Measurements from ENCODE around the gene CDH23.
A peak's percentile ranks its signal among the peaks of the same experiment; 100 is the strongest.

CDH23 gene

DNA sequence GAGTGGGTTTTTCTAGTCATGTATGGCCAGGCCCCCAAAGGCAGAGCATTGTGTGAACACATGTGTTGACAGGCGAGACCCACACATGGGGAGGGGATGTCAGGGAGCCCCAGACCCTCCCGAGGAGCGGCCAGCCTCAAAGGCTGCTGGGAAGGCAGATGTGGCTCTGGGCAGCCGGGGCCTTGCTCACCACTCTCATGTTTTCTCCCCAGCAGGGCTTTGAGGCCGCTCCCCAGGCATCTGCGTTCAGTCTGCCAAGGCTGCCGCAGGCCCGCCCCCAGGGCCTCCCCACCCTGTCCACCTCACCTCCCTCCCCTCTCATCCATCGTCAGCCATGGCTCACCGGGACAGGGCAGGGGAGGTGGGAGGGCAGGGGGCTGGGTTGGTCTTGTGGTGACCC is 393.2 kb downstream of the CDH23 start:
- TF ChIP-seq, protein P1, sequence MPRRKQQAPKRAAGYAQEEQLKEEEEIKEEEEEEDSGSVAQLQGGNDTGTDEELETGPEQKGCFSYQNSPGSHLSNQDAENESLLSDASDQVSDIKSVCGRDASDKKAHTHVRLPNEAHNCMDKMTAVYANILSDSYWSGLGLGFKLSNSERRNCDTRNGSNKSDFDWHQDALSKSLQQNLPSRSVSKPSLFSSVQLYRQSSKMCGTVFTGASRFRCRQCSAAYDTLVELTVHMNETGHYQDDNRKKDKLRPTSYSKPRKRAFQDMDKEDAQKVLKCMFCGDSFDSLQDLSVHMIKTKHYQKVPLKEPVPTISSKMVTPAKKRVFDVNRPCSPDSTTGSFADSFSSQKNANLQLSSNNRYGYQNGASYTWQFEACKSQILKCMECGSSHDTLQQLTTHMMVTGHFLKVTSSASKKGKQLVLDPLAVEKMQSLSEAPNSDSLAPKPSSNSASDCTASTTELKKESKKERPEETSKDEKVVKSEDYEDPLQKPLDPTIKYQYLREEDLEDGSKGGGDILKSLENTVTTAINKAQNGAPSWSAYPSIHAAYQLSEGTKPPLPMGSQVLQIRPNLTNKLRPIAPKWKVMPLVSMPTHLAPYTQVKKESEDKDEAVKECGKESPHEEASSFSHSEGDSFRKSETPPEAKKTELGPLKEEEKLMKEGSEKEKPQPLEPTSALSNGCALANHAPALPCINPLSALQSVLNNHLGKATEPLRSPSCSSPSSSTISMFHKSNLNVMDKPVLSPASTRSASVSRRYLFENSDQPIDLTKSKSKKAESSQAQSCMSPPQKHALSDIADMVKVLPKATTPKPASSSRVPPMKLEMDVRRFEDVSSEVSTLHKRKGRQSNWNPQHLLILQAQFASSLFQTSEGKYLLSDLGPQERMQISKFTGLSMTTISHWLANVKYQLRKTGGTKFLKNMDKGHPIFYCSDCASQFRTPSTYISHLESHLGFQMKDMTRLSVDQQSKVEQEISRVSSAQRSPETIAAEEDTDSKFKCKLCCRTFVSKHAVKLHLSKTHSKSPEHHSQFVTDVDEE (CRISPR knock-in tag; IDR thresholded peaks at IDR 0.05): no peak
- no peak for ATAC-seq

DNA sequence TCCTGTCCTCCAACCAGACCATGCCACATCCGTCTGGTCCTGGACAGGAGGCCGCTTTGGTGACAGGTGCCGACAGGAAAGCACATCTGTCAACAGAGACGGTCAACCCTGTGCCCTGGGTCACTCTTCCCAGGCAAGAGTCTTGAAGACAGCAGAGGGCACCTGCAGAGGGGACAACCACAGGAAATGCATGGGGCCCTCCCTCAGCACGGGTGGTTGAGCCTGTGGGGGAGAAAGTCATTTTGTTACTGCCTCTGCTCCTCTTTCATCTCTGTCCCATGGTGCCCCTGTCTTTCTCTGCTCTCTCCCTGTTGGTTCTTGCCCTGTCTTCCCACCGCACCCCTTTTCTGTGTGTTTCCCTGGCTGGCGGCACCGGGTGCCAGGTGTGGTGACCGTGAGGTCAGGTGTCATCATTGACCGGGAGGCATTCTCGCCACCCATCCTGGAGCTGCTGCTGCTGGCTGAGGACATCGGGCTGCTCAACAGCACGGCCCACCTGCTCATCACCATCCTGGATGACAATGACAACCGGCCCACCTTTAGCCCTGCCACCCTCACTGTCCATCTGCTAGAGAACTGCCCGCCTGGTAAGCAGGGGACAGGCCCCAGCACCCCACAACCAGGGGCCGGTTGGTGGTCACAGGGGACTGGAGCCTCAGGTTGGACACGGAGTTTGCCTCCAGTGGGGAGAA is 394.2 kb downstream of the CDH23 start:
- TF ChIP-seq ZNF70 (CRISPR knock-in tag; IDR thresholded peaks at IDR 0.05): no peak
- TF ChIP-seq ESRRG (CRISPR knock-in tag; IDR thresholded peaks at IDR 0.05): no peak
- no peak for TF ChIP-seq ZC3H10 (CRISPR knock-in tag; IDR thresholded peaks at IDR 0.05)
- no peak for TF ChIP-seq ZNF8 (CRISPR knock-in tag; IDR thresholded peaks at IDR 0.05)
- TF ChIP-seq BACH2 (CRISPR knock-in tag; IDR thresholded peaks at IDR 0.05; ENCODE audit: borderline replicate concordance): no peak
- no peak for TF ChIP-seq CSDC2 (CRISPR knock-in tag; IDR thresholded peaks at IDR 0.05)
- TF ChIP-seq, protein P2, sequence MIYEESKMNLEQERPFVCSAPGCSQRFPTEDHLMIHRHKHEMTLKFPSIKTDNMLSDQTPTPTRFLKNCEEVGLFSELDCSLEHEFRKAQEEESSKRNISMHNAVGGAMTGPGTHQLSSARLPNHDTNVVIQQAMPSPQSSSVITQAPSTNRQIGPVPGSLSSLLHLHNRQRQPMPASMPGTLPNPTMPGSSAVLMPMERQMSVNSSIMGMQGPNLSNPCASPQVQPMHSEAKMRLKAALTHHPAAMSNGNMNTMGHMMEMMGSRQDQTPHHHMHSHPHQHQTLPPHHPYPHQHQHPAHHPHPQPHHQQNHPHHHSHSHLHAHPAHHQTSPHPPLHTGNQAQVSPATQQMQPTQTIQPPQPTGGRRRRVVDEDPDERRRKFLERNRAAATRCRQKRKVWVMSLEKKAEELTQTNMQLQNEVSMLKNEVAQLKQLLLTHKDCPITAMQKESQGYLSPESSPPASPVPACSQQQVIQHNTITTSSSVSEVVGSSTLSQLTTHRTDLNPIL (CRISPR knock-in tag; IDR thresholded peaks at IDR 0.05; ENCODE audit: low read depth): no peak
- no peak for TF ChIP-seq ARNTL (CRISPR knock-in tag; IDR thresholded peaks at IDR 0.05; ENCODE audit: borderline replicate concordance, low read depth)
- TF ChIP-seq OSR1 (CRISPR knock-in tag; IDR thresholded peaks at IDR 0.05): no peak
- TF ChIP-seq, protein P3, sequence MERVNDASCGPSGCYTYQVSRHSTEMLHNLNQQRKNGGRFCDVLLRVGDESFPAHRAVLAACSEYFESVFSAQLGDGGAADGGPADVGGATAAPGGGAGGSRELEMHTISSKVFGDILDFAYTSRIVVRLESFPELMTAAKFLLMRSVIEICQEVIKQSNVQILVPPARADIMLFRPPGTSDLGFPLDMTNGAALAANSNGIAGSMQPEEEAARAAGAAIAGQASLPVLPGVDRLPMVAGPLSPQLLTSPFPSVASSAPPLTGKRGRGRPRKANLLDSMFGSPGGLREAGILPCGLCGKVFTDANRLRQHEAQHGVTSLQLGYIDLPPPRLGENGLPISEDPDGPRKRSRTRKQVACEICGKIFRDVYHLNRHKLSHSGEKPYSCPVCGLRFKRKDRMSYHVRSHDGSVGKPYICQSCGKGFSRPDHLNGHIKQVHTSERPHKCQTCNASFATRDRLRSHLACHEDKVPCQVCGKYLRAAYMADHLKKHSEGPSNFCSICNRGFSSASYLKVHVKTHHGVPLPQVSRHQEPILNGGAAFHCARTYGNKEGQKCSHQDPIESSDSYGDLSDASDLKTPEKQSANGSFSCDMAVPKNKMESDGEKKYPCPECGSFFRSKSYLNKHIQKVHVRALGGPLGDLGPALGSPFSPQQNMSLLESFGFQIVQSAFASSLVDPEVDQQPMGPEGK (CRISPR knock-in tag; IDR thresholded peaks at IDR 0.05; ENCODE audit: borderline replicate concordance): no peak
- no peak for TF ChIP-seq SNAI2 (CRISPR knock-in tag; IDR thresholded peaks at IDR 0.05)
- no peak for TF ChIP-seq TCF4 (CRISPR knock-in tag; IDR thresholded peaks at IDR 0.05; ENCODE audit: borderline replicate concordance)
- TF ChIP-seq, protein P4, sequence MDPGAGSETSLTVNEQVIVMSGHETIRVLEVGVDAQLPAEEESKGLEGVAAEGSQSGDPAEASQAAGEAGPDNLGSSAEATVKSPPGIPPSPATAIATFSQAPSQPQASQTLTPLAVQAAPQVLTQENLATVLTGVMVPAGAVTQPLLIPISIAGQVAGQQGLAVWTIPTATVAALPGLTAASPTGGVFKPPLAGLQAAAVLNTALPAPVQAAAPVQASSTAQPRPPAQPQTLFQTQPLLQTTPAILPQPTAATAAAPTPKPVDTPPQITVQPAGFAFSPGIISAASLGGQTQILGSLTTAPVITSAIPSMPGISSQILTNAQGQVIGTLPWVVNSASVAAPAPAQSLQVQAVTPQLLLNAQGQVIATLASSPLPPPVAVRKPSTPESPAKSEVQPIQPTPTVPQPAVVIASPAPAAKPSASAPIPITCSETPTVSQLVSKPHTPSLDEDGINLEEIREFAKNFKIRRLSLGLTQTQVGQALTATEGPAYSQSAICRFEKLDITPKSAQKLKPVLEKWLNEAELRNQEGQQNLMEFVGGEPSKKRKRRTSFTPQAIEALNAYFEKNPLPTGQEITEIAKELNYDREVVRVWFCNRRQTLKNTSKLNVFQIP (CRISPR knock-in tag; IDR thresholded peaks at IDR 0.05; ENCODE audit: borderline replicate concordance, low read depth): no peak
- TF ChIP-seq RARB (CRISPR knock-in tag; IDR thresholded peaks at IDR 0.05): no peak
- TF ChIP-seq PPARA (CRISPR knock-in tag; IDR thresholded peaks at IDR 0.05; ENCODE audit: borderline replicate concordance): no peak
- ATAC-seq: no peak

DNA sequence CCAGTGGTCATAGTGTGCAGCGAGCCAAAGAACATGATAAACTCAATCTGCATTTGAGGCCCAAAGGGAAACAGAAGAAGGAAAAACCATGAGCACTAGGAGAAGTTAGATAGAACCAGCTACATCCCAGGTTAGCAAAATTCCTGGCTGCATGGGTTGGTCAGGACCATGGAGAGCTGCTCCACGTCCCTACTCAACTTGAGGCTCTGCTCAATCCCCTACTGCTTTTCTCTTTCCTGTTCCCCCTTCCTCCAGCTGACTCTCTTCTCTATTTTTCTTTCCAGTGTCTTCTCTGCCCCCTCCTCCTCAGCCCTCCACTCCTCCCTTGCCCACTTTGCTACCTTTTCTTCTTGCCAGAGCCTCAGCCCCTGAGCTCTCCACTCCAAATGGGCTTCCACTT is 398.5 kb downstream of the CDH23 start:
- TF ChIP-seq TOX (CRISPR knock-in tag; IDR thresholded peaks at IDR 0.05; ENCODE audit: borderline replicate concordance): no peak
- TF ChIP-seq ZNF565 (CRISPR knock-in tag; conservative IDR thresholded peaks at IDR 0.05; ENCODE audit: low read depth): no peak
- TF ChIP-seq BACH2 (CRISPR knock-in tag; IDR thresholded peaks at IDR 0.05; ENCODE audit: borderline replicate concordance): no peak
- 0 out of 2 replicates have a peak, but pooled peaks have one; percentile 56 for TF ChIP-seq ZFP3 (CRISPR knock-in tag; IDR thresholded peaks at IDR 0.05)
- 0 out of 2 replicates have a peak, but pooled peaks have one; percentile 44 for TF ChIP-seq SNAI2 (CRISPR knock-in tag; IDR thresholded peaks at IDR 0.05)
- no peak for TF ChIP-seq GLIS3 (CRISPR knock-in tag; IDR thresholded peaks at IDR 0.05)
- no peak for TF ChIP-seq RARB (CRISPR knock-in tag; IDR thresholded peaks at IDR 0.05)
- TF ChIP-seq ESRRG (CRISPR knock-in tag; IDR thresholded peaks at IDR 0.05): no peak
- peak; percentile 54; the same call in 1 of the 3 replicates for ATAC-seq

DNA sequence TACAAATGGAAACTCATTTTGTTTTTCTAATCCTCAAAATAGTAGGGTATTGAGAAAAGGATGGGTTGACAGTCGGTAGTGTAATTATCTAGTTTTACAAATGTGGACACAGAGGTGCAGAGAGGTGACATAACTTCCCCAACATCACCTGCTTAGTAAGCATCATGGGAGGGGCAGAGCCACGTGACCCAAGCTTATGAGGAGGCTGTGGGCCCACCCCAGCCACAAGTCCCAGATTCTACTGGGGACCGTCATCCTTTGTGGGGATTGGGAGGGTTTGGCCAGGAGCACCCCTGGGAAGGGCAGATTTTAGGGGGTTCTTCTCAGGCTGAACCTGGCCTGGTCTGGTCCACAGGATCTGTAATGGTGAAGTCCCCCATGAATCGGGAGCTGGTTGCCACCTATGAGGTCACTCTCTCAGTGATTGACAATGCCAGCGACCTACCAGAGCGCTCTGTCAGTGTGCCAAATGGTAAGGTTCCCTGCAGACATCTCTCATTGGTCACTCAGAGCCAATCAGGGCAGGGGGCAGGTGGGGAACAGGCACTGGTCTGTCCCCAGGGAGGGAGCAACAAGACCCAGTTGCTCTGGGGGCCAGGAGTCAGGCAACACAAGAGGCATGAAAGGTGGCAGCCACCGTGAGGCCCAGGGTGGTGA is 400.2 kb downstream of the CDH23 start:
- ATAC-seq: no peak
- TF ChIP-seq ZC3H10 (CRISPR knock-in tag; IDR thresholded peaks at IDR 0.05) (no peak), ZFP3 (CRISPR knock-in tag; IDR thresholded peaks at IDR 0.05) (no peak), BACH2 (CRISPR knock-in tag; IDR thresholded peaks at IDR 0.05; ENCODE audit: borderline replicate concordance) (no peak), ESRRG (CRISPR knock-in tag; IDR thresholded peaks at IDR 0.05) (no peak), ZNF565 (CRISPR knock-in tag; conservative IDR thresholded peaks at IDR 0.05; ENCODE audit: low read depth) (no peak), ARNTL (CRISPR knock-in tag; IDR thresholded peaks at IDR 0.05; ENCODE audit: borderline replicate concordance, low read depth) (no peak), CSDC2 (CRISPR knock-in tag; IDR thresholded peaks at IDR 0.05) (no peak), OSR1 (CRISPR knock-in tag; IDR thresholded peaks at IDR 0.05) (no peak), ZNF70 (CRISPR knock-in tag; IDR thresholded peaks at IDR 0.05) (no peak), TCF4 (CRISPR knock-in tag; IDR thresholded peaks at IDR 0.05; ENCODE audit: borderline replicate concordance) (no peak), GLIS3 (CRISPR knock-in tag; IDR thresholded peaks at IDR 0.05) (no peak), ZNF8 (CRISPR knock-in tag; IDR thresholded peaks at IDR 0.05) (no peak), SNAI2 (CRISPR knock-in tag; IDR thresholded peaks at IDR 0.05) (no peak), ZFP30 (CRISPR knock-in tag; IDR thresholded peaks at IDR 0.05) (no peak)
- TF ChIP-seq, protein P5, sequence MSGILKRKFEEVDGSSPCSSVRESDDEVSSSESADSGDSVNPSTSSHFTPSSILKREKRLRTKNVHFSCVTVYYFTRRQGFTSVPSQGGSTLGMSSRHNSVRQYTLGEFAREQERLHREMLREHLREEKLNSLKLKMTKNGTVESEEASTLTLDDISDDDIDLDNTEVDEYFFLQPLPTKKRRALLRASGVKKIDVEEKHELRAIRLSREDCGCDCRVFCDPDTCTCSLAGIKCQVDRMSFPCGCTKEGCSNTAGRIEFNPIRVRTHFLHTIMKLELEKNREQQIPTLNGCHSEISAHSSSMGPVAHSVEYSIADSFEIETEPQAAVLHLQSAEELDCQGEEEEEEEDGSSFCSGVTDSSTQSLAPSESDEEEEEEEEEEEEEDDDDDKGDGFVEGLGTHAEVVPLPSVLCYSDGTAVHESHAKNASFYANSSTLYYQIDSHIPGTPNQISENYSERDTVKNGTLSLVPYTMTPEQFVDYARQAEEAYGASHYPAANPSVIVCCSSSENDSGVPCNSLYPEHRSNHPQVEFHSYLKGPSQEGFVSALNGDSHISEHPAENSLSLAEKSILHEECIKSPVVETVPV (CRISPR knock-in tag; IDR thresholded peaks at IDR 0.05): no peak
- TF ChIP-seq, protein P3 (CRISPR knock-in tag; IDR thresholded peaks at IDR 0.05; ENCODE audit: borderline replicate concordance): no peak
